ENCODE measurements around the gene CA12. TPM values are rescaled to one million over a fixed set of nuclear protein-coding genes. Genes with fewer than 3 reads are reported as not detected.
A peak's percentile ranks its signal among the peaks of the same experiment; 100 is the strongest.

Gene CA12
- total RNA-seq, 2 donors from 2014 or later: 0.15 to 1.0 TPM

DNA sequence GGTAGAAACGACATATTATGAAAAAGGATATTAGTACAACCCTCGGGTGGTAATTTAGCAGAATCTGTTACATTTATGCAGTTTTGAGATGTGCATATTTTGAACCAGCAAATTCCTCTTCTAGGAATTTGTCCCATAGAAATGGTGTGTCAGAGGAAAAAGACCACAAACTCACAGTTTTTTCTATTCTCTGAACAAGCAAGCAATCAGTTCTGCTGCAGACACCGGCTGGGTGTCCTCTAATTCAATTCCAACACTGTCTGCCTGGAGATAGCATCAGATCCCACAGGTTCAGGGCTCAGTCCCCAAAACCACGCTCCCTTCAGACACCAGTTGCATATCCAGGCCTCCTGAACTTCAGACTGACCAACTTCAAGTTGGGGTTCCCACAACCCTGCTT is 67.8 kb downstream of the CA12 start:
- H3K36me3 Mint-ChIP-seq (ENCODE audit: low read depth): no peaks in the 10 kb centered on the region
- no peaks in the 10 kb centered on the region for H3K9me3 Mint-ChIP-seq
- H3K27ac Mint-ChIP-seq: no peak overlapping the region
- no peak overlapping the region for H3K4me3 Mint-ChIP-seq
- no peak for ATAC-seq (replicated peaks)
- peaks cover 4% of the 10 kb centered on the region for H3K27me3 Mint-ChIP-seq
- H3K4me1 Mint-ChIP-seq: no peaks in the 10 kb centered on the region

- H3K9me3 Mint-ChIP-seq: no peaks in the 10 kb centered on the region
- no peak for ATAC-seq (replicated peaks)
- no peaks in the 10 kb centered on the region for H3K4me1 Mint-ChIP-seq
- H3K4me3 Mint-ChIP-seq: no peak overlapping the region
- no peaks in the 10 kb centered on the region for H3K27me3 Mint-ChIP-seq
- no peaks in the 10 kb centered on the region for H3K36me3 Mint-ChIP-seq (ENCODE audit: low read depth)
- no peak overlapping the region for H3K27ac Mint-ChIP-seq
Measured at GRCh38 chr15:63312286-63312685, 69.4 kb downstream of the CA12 start.

DNA sequence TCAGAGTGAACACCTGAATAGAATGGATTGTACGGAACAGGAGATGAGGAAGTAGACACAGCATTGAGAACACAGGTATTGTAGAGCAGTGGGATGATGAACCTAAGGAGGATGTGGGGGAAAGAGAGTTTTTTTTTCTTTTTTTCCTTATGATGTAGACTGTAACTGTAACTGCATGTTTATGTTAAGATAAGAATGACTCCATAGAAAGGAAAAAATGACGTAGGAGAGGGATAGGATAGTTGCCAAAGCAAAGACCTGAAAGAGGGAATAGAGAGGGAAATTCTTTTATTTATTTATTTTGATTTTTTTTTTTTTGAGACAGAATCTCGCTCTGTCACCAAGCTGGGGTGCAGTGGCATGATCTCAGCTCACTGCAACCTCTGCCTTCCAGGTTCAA is 71.0 kb downstream of the CA12 start:
- no peak overlapping the region for H3K4me3 Mint-ChIP-seq
- no peak for ATAC-seq (replicated peaks)
- H3K9me3 Mint-ChIP-seq: no peaks in the 10 kb centered on the region
- H3K27ac Mint-ChIP-seq: no peak overlapping the region
- peaks cover 14% of the 10 kb centered on the region for H3K36me3 Mint-ChIP-seq (ENCODE audit: low read depth)
- H3K27me3 Mint-ChIP-seq: no peaks in the 10 kb centered on the region
- H3K4me1 Mint-ChIP-seq: no peaks in the 10 kb centered on the region

GRCh38 chr15:63308947-63309346 is 72.7 kb downstream of the CA12 start:
- H3K4me3 Mint-ChIP-seq: no peak overlapping the region
- H3K9me3 Mint-ChIP-seq: no peaks in the 10 kb centered on the region
- peaks cover 30% of the 10 kb centered on the region for H3K36me3 Mint-ChIP-seq (ENCODE audit: low read depth)
- no peak overlapping the region for H3K27ac Mint-ChIP-seq
- H3K4me1 Mint-ChIP-seq: no peaks in the 10 kb centered on the region
- H3K27me3 Mint-ChIP-seq: no peaks in the 10 kb centered on the region
- ATAC-seq (replicated peaks): no peak

DNA sequence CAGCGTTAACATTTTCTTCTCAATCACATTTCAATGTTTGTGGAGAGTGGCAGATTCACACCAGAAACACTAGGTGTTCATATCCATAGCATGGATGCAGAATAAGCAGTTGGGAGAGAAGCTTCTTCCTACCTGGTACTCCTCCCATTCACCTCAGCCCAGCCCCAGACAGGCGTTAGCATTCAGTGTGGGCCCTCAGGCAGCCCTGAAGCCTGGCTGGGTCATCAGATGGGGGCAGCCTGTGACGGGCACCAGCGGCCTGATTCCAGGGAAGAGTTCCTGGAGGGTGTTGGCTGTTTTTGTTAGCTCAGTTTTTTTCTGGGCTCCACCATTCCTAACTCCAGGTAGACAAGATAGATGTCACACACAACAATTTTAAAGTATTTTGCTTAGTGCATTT is 73.2 kb downstream of the CA12 start:
- H3K4me3 Mint-ChIP-seq: no peak overlapping the region
- H3K9me3 Mint-ChIP-seq: no peaks in the 10 kb centered on the region
- no peaks in the 10 kb centered on the region for H3K27me3 Mint-ChIP-seq
- no peak overlapping the region for H3K27ac Mint-ChIP-seq
- peaks cover 30% of the 10 kb centered on the region for H3K36me3 Mint-ChIP-seq (ENCODE audit: low read depth)
- no peak for ATAC-seq (replicated peaks)
- no peaks in the 10 kb centered on the region for H3K4me1 Mint-ChIP-seq

- Mint-ChIP-seq H3K4me3 (no peak overlapping the region), H3K9me3 (no peaks in the 10 kb centered on the region), H3K36me3 (ENCODE audit: low read depth) (peaks cover 45% of the 10 kb centered on the region), H3K4me1 (no peaks in the 10 kb centered on the region), H3K27ac (peak overlapping the region; percentile 29), H3K27me3 (no peaks in the 10 kb centered on the region)
- no peak for ATAC-seq (replicated peaks)
Measured at GRCh38 chr15:63306492-63307073, 75.1 kb downstream of the CA12 start.

- ATAC-seq (replicated peaks): no peak
- Mint-ChIP-seq H3K27ac (no peak overlapping the region), H3K9me3 (no peaks in the 10 kb centered on the region), H3K36me3 (ENCODE audit: low read depth) (peaks cover 55% of the 10 kb centered on the region), H3K4me1 (no peaks in the 10 kb centered on the region), H3K4me3 (no peak overlapping the region), H3K27me3 (no peaks in the 10 kb centered on the region)
Measured at GRCh38 chr15:63305260-63305659, 76.4 kb downstream of the CA12 start.

DNA sequence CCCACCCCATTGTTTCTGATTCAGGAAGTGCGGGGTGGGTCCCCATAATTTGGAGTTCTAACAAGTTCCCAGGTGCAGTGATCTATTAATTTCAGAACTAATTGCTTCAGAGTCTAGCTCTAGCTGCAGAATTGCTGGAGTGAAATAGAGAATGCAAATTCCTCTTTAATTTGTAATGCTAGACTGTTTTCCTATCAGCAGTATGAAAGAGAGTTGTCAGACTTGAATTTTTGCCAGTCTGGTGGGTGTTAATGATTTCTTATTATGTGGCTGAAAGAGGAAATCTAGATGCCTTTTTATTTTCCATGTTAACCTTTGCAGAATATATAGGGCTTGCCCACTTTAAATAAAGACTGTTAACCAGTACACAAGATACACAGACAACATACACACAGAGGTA is 80.6 kb downstream of the CA12 start:
- no peak for ATAC-seq (replicated peaks)
- H3K9me3 Mint-ChIP-seq: no peaks in the 10 kb centered on the region
- H3K27me3 Mint-ChIP-seq: no peaks in the 10 kb centered on the region
- peaks cover 5% of the 10 kb centered on the region for H3K4me1 Mint-ChIP-seq
- H3K4me3 Mint-ChIP-seq: no peak overlapping the region
- no peak overlapping the region for H3K27ac Mint-ChIP-seq
- H3K36me3 Mint-ChIP-seq (ENCODE audit: low read depth): peaks cover 46% of the 10 kb centered on the region

- peaks cover 36% of the 10 kb centered on the region for H3K36me3 Mint-ChIP-seq (ENCODE audit: low read depth)
- no peak overlapping the region for H3K4me3 Mint-ChIP-seq
- ATAC-seq (replicated peaks): no peak
- peaks cover 6% of the 10 kb centered on the region for H3K4me1 Mint-ChIP-seq
- no peaks in the 10 kb centered on the region for H3K27me3 Mint-ChIP-seq
- no peak overlapping the region for H3K27ac Mint-ChIP-seq
- H3K9me3 Mint-ChIP-seq: no peaks in the 10 kb centered on the region
Measured at GRCh38 chr15:63299943-63300575, 81.6 kb downstream of the CA12 start.

GRCh38 chr15:63296195-63296594 is 85.5 kb downstream of the CA12 start:
- H3K27ac Mint-ChIP-seq: peak overlapping the region; percentile 73
- H3K9me3 Mint-ChIP-seq: no peaks in the 10 kb centered on the region
- no peak overlapping the region for H3K4me3 Mint-ChIP-seq
- H3K36me3 Mint-ChIP-seq (ENCODE audit: low read depth): peaks cover 10% of the 10 kb centered on the region
- no peak for ATAC-seq (replicated peaks)
- peaks cover 10% of the 10 kb centered on the region for H3K4me1 Mint-ChIP-seq
- H3K27me3 Mint-ChIP-seq: no peaks in the 10 kb centered on the region

GRCh38 chr15:63295341-63295740 is 86.3 kb downstream of the CA12 start:
- H3K4me1 Mint-ChIP-seq: peaks cover 10% of the 10 kb centered on the region
- H3K4me3 Mint-ChIP-seq: no peak overlapping the region
- no peaks in the 10 kb centered on the region for H3K27me3 Mint-ChIP-seq
- peaks cover 1% of the 10 kb centered on the region for H3K36me3 Mint-ChIP-seq (ENCODE audit: low read depth)
- no peaks in the 10 kb centered on the region for H3K9me3 Mint-ChIP-seq
- no peak for ATAC-seq (replicated peaks)
- H3K27ac Mint-ChIP-seq: no peak overlapping the region

- Mint-ChIP-seq H3K9me3 (no peaks in the 10 kb centered on the region), H3K4me3 (no peak overlapping the region), H3K36me3 (ENCODE audit: low read depth) (no peaks in the 10 kb centered on the region), H3K27ac (no peak overlapping the region), H3K27me3 (no peaks in the 10 kb centered on the region), H3K4me1 (peaks cover 10% of the 10 kb centered on the region)
- no peak for ATAC-seq (replicated peaks)
Measured at GRCh38 chr15:63294359-63294758, 87.3 kb downstream of the CA12 start.

GRCh38 chr15:63292771-63293170 is 88.9 kb downstream of the CA12 start:
- no peak for ATAC-seq (replicated peaks)

DNA sequence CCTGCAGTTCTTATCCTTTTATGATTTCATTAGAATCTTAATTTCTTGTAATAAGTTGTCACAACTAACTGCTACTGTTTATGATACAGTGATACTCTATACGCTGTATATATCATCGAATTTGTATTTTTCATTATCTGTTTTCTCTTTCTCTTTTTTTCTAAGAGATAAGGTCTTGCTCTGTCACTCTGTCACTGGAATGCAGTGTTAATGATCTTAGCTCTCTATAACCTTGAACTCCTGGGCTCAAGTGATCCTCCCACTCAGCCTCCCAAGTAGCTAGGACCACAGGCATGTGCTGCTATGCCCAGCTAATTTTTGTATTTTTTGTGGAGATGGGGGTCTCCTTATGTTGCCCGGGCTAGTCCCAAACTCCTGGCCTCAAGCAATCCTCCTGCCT is 89.4 kb downstream of the CA12 start:
- H3K9me3 Mint-ChIP-seq: no peaks in the 10 kb centered on the region
- H3K36me3 Mint-ChIP-seq (ENCODE audit: low read depth): peaks cover 1% of the 10 kb centered on the region
- ATAC-seq (replicated peaks): no peak
- H3K27me3 Mint-ChIP-seq: no peaks in the 10 kb centered on the region
- peaks cover 15% of the 10 kb centered on the region for H3K4me1 Mint-ChIP-seq
- no peak overlapping the region for H3K4me3 Mint-ChIP-seq
- peak overlapping the region; percentile 30 for H3K27ac Mint-ChIP-seq

More at GRCh38 chr15:63292771-63293170, 88.9 kb downstream of the CA12 start:
- peak overlapping the region; percentile 30 for H3K27ac Mint-ChIP-seq
- no peaks in the 10 kb centered on the region for H3K27me3 Mint-ChIP-seq
- H3K4me3 Mint-ChIP-seq: no peak overlapping the region
- no peaks in the 10 kb centered on the region for H3K36me3 Mint-ChIP-seq (ENCODE audit: low read depth)
- H3K9me3 Mint-ChIP-seq: no peaks in the 10 kb centered on the region
- peaks cover 15% of the 10 kb centered on the region for H3K4me1 Mint-ChIP-seq

GRCh38 chr15:63291507-63291906 is 90.1 kb downstream of the CA12 start:
- H3K4me3 Mint-ChIP-seq: no peak overlapping the region
- no peak overlapping the region for H3K27ac Mint-ChIP-seq
- ATAC-seq (replicated peaks): no peak
- peaks cover 8% of the 10 kb centered on the region for H3K36me3 Mint-ChIP-seq (ENCODE audit: low read depth)
- no peaks in the 10 kb centered on the region for H3K27me3 Mint-ChIP-seq
- H3K4me1 Mint-ChIP-seq: peaks cover 14% of the 10 kb centered on the region
- no peaks in the 10 kb centered on the region for H3K9me3 Mint-ChIP-seq
